Measurements from ENCODE around the gene CCDC182.

The CCDC182 gene

GRCh38 chr17:57715981-57716380 lies 29.1 kb downstream of the CCDC182 start:
- TF ChIP-seq, protein P1, sequence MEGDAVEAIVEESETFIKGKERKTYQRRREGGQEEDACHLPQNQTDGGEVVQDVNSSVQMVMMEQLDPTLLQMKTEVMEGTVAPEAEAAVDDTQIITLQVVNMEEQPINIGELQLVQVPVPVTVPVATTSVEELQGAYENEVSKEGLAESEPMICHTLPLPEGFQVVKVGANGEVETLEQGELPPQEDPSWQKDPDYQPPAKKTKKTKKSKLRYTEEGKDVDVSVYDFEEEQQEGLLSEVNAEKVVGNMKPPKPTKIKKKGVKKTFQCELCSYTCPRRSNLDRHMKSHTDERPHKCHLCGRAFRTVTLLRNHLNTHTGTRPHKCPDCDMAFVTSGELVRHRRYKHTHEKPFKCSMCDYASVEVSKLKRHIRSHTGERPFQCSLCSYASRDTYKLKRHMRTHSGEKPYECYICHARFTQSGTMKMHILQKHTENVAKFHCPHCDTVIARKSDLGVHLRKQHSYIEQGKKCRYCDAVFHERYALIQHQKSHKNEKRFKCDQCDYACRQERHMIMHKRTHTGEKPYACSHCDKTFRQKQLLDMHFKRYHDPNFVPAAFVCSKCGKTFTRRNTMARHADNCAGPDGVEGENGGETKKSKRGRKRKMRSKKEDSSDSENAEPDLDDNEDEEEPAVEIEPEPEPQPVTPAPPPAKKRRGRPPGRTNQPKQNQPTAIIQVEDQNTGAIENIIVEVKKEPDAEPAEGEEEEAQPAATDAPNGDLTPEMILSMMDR (conservative IDR thresholded peaks at IDR 0.05; ENCODE audit: low read depth, low read length): no peak
- DNase-seq (ENCODE audit: low read depth): no peak
- no peak overlapping the region for H3K4me3 ChIP-seq (ENCODE audit: low read depth, low read length)

- DNase-seq (ENCODE audit: low read depth): no peak
- H3K4me3 ChIP-seq (ENCODE audit: low read depth, low read length): no peak overlapping the region
- TF ChIP-seq, protein P1 (conservative IDR thresholded peaks at IDR 0.05; ENCODE audit: low read depth, low read length): no peak
Measured at GRCh38 chr17:57714665-57715180, 30.4 kb downstream of the CCDC182 start.

DNA sequence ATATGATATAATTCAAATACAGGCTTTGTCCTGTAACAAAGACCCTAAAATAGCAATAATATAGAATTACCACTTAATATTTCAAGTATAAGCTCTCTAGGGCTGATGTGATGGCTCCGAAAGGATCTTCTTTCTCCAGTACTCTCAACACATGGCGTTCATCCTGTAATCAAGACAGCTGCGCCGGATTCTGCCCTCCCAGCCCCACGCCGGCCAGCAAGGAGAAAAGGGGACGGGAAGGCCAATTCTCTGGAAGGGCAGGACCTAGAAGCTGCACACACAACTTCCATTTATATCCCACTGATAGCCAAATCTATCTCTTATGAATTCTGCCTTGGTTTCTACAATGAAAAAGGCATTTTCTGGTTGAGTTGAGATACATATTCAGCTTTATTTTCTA lies 32.0 kb downstream of the CCDC182 start:
- H3K4me3 ChIP-seq (ENCODE audit: low read depth, low read length): no peak overlapping the region
- DNase-seq (ENCODE audit: low read depth): no peak
- TF ChIP-seq, protein P1 (conservative IDR thresholded peaks at IDR 0.05; ENCODE audit: low read depth, low read length): no peak

DNA sequence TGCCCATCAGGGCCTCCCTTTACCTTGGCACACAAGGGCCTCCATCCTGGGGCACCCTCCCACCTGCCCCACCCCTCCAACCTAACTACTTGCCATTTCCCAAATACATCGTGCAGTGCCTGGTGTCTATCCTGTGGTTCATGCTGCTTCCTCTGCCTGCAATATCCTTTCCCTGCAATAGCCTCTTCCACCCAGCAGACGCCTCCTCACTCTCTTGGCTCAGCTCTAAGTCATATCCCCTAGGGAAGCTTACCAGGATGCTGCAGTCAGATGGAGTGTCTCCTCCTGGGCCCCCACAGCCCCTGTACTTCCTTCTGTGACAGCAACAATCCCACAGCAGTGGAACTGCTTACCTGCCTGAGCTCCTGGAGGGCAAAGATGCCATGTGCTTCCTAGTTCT lies 36.7 kb downstream of the CCDC182 start:
- H3K4me3 ChIP-seq (ENCODE audit: low read depth, low read length): no peak overlapping the region
- TF ChIP-seq, protein P1 (conservative IDR thresholded peaks at IDR 0.05; ENCODE audit: low read depth, low read length): peak; percentile 17
- DNase-seq (ENCODE audit: low read depth): peak; percentile 20

DNA sequence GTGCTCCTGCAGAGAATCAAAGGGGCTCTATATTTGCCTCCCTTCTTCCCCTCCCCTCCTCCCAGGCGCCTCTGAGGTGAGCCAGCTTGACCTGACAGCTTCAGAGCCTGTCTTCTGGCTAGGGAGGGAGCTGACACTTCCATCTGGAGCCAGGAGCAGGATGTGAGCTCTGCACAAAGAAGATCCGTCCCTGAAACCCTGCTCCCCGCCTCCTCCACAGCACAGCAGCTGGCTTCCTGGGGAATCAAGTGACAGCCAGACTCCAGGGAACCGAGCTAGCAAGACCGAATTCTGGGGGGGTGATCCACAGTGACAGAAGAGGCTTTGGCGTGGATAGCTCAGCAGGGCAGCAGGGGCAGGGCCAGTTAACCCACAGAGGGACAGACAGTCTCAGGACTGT lies 37.2 kb downstream of the CCDC182 start:
- no peak overlapping the region for H3K4me3 ChIP-seq (ENCODE audit: low read depth, low read length)
- TF ChIP-seq, protein P1 (conservative IDR thresholded peaks at IDR 0.05; ENCODE audit: low read depth, low read length): no peak
- peak; percentile 8 for DNase-seq (ENCODE audit: low read depth)

- no peak overlapping the region for H3K4me3 ChIP-seq (ENCODE audit: low read depth, low read length)
- TF ChIP-seq, protein P1 (conservative IDR thresholded peaks at IDR 0.05; ENCODE audit: low read depth, low read length): no peak
- DNase-seq (ENCODE audit: low read depth): no peak
Measured at GRCh38 chr17:57706761-57707160, 38.3 kb downstream of the CCDC182 start.

DNA sequence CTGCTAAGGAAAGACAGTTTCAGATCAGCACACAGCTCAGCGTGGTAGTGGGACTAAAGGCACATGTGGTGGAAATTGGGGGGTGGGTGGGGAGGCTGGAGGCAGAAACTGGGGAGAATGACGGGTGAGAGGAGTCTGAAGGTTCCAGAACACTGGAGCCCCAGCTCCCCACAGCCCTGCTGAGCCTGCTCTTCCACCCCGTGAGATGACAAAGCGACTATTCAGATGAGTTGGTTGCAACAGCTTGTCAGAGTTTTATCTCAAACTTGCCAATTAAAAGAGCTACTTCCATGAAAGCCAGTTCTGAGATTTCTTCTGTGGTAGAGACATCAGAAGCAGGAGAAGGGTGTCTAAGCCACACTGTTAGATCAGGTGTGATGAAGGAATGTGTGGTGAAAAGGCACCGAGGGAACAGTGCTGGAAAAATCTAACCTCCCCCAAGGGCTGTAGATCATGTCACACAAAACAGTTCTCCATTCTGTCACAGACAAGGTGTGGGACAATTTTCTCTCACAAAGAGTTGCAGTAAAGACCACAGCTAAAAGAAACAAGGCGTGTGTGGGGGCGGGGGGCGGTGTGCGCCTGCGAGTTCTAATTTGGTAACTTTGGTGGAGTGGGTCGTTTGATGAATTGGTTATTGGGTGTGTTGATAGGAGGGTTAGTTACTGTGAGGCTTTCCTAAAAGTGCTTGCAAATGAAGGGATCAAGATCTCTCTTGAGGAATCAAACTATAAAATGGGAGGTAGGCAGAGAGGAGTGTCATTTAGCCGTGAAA lies 39.0 kb downstream of the CCDC182 start:
- DNase-seq (ENCODE audit: low read depth): no peak
- TF ChIP-seq, protein P1 (conservative IDR thresholded peaks at IDR 0.05; ENCODE audit: low read depth, low read length): no peak
- H3K4me3 ChIP-seq (ENCODE audit: low read depth, low read length): no peak overlapping the region

Data from choroid plexus epithelial cell (primary cell).